HPDE6-E6E7 (cell line): Measurements from ENCODE around the gene HCRTR2.

Source experiments
- DNase-seq: peaks from one replicate; pipeline ENCODE4 v3.0.0; 2011; ENCODE audit warnings: missing footprints; ENCODE audit errors: extremely low spot score

Gene HCRTR2

GRCh38 chr6:55320696-55321086 is 146.4 kb downstream of the HCRTR2 start:
- DNase-seq: no peak

- no peak for DNase-seq
Observed at GRCh38 chr6:55327169-55327568, 152.9 kb downstream of the HCRTR2 start, which contains the start of gene GFRAL. TSS of gene GFRAL (plus strand) at chr6:55327469. CDS start at chr6:55327555, 86 bp downstream.
